Coronary artery (tissue), 2 donors: ENCODE data around the gene GRB2.
"Not testable (repeated sequence)": the region's sequence is repeated elsewhere in the genome, so short reads cannot be mapped to it uniquely, and the experiment has no call there.

ENCODE experiments used
- DNase-seq: peaks from one replicate; pipeline ENCODE4 v3.0.0-alpha.2; 2017; ENCODE audit warnings: low spot score
- H3K27ac ChIP-seq, 2 donors: fragments of 200-600 bp; sonication (generic); one replicate each; pipeline ENCODE4 v1.5.1; 2016 to 2019
- H3K4me3 ChIP-seq: fragments of 200-600 bp; sonication (generic); 2 replicates; pipeline ENCODE4 v1.5.1; 2016; ENCODE audit warnings: mild to moderate bottlenecking, moderate library complexity
- CTCF ChIP-seq: fragments of 200-600 bp; sonication (generic); IDR thresholded peaks from one replicate; pipeline ENCODE4 v1.5.1; 2019; ENCODE audit warnings: antibody characterized with exemption

The GRB2 gene

GRCh38 chr17:75289832-75290337 is 115.6 kb downstream of the GRB2 start:
- peak overlapping the region; percentile 82 to 92 for H3K27ac ChIP-seq
- peak overlapping the region; percentile 98 for H3K4me3 ChIP-seq
- TF ChIP-seq CTCF = no peak
- no peak for DNase-seq

GRCh38 chr17:75289115-75289831 is 116.2 kb downstream of the GRB2 start, which contains the start of gene SLC25A19:
SLC25A19 (minus strand) TSS chr17:75289433; CDS start chr17:75286764, 2,669 bp downstream.
- Histone ChIP-seq H3K27ac (peak within 1 kb of the TSS; percentile 82 to 92), H3K4me3 (peak within 1 kb of the TSS; percentile 98)
- peak; percentile 99 for DNase-seq
- TF ChIP-seq CTCF = no peak

GRCh38 chr17:75288770-75289114 is 116.7 kb downstream of the GRB2 start:
- Histone ChIP-seq H3K4me3 (peak overlapping the region; percentile 98), H3K27ac (peak overlapping the region in 1 of 2 donors; percentile 92)
- DNase-seq = no peak
- no peak for TF ChIP-seq CTCF

- no peak for TF ChIP-seq CTCF
- no peak for DNase-seq
- H3K4me3 ChIP-seq = peak overlapping the region; percentile 98
- H3K27ac ChIP-seq = no peak overlapping the region
Observed at GRCh38 chr17:75288359-75288758, 117.1 kb downstream of the GRB2 start.

GRCh38 chr17:75287221-75287620 is 118.3 kb downstream of the GRB2 start:
- no peak for TF ChIP-seq CTCF
- H3K27ac ChIP-seq = no peak overlapping the region
- DNase-seq = no peak
- H3K4me3 ChIP-seq = no peak overlapping the region

- no peak for TF ChIP-seq CTCF
- H3K4me3 ChIP-seq = no peak overlapping the region
- H3K27ac ChIP-seq = no peak overlapping the region
Observed at GRCh38 chr17:75285123-75285522, 120.4 kb downstream of the GRB2 start.

GRCh38 chr17:75280189-75280588 is 125.3 kb downstream of the GRB2 start:
- H3K27ac ChIP-seq, DNase-seq, H3K4me3 ChIP-seq: not testable (repeated sequence)

More at GRCh38 chr17:75285123-75285522, 120.4 kb downstream of the GRB2 start:
- DNase-seq = no peak
